WTC11 (cell line): ENCODE measurements around the gene ARPC5. TPM values are rescaled to one million over a fixed set of nuclear protein-coding genes. Genes with fewer than 3 reads are reported as not detected.

Experiments used
- ATAC-seq: fragments of 200-7000 bp; cut with Tn5 transposase; 2 replicates; pipeline ENCODE4 v1.10.0; 2021; ENCODE audit warnings: mild to moderate bottlenecking, moderate library complexity
- CTCF ChIA-PET: fragments of 300-600 bp; sonication (Branson Sonifier 250); formaldehyde crosslinking; loops from one replicate; lab custom pipeline; 2021; ENCODE audit warnings: antibody characterized with exemption; lab: Charles Lee
- POLR2A ChIA-PET: fragments of 350-600 bp; sonication (Branson Sonifier 250); formaldehyde crosslinking; loops from one replicate; lab custom pipeline; 2021; ENCODE audit warnings: antibody characterized with exemption; lab: Charles Lee
- DNase-seq: peaks from one replicate; pipeline ENCODE4 v3.0.0; 2021; ENCODE audit warnings: low spot score
- H3K27ac Mint-ChIP-seq: 2 replicates; pipeline ENCODE4 v1.8.0; 2021; ENCODE audit warnings: mixed read lengths
- H3K27me3 Mint-ChIP-seq: 2 replicates; pipeline ENCODE4 v1.8.0; 2021; ENCODE audit warnings: low read depth, mild to moderate bottlenecking, moderate library complexity, mixed read lengths
- H3K36me3 Mint-ChIP-seq: 2 replicates; pipeline ENCODE4 v1.8.0; 2021; ENCODE audit warnings: mixed read lengths
- H3K4me1 Mint-ChIP-seq: 2 replicates; pipeline ENCODE4 v1.8.0; 2022; ENCODE audit warnings: mixed read lengths
- H3K4me3 Mint-ChIP-seq: 2 replicates; pipeline ENCODE4 v1.8.0; 2021; ENCODE audit warnings: mild to moderate bottlenecking, moderate library complexity, mixed read lengths
- H3K9me3 Mint-ChIP-seq: 2 replicates; pipeline ENCODE4 v1.8.0; 2021; ENCODE audit warnings: mixed read lengths
- ERG ChIP-seq: fragments of 250-450 bp; sonication (Bioruptor Pico); IDR thresholded peaks from 2 replicates; pipeline ENCODE4 v1.8.0; 2021; ENCODE audit warnings: mild to moderate bottlenecking
- ESRRA ChIP-seq: sonication (generic); formaldehyde crosslinking; IDR thresholded peaks from 2 replicates; pipeline ENCODE4 v1.8.1; 2022; ENCODE audit warnings: mild to moderate bottlenecking, missing genetic modification reagents, borderline replicate concordance
- IRF2 ChIP-seq: sonication (generic); formaldehyde crosslinking; IDR thresholded peaks from 2 replicates; pipeline ENCODE4 v1.8.0; 2022; ENCODE audit warnings: low read depth, missing genetic modification reagents, borderline replicate concordance
- JAZF1 ChIP-seq: fragments of 250-450 bp; sonication (Bioruptor Pico); IDR thresholded peaks from 2 replicates; pipeline ENCODE4 v1.9.0; 2021; ENCODE audit warnings: moderate library complexity, mild to moderate bottlenecking, inconsistent platforms
- MAX ChIP-seq: sonication (generic); formaldehyde crosslinking; IDR thresholded peaks from 2 replicates; pipeline ENCODE4 v1.8.0; 2022; ENCODE audit warnings: mild to moderate bottlenecking, missing genetic modification reagents
- MXD4 ChIP-seq: fragments of 250-450 bp; sonication (Bioruptor Pico); IDR thresholded peaks from 2 replicates; pipeline ENCODE4 v1.8.0; 2021; ENCODE audit warnings: mild to moderate bottlenecking, moderate library complexity, borderline replicate concordance
- MYBL2 ChIP-seq: sonication (generic); formaldehyde crosslinking; IDR thresholded peaks from 2 replicates; pipeline ENCODE4 v1.8.1; 2023; ENCODE audit warnings: mild to moderate bottlenecking, moderate library complexity, missing genetic modification reagents
- NR1H2 ChIP-seq: sonication (generic); formaldehyde crosslinking; IDR thresholded peaks from 2 replicates; pipeline ENCODE4 v1.9.0; 2021; ENCODE audit warnings: mild to moderate bottlenecking, moderate library complexity, missing genetic modification reagents
- ZBTB21 ChIP-seq: sonication (generic); formaldehyde crosslinking; IDR thresholded peaks from 2 replicates; pipeline ENCODE4 v1.8.1; 2023; ENCODE audit warnings: mild to moderate bottlenecking, missing genetic modification reagents, borderline replicate concordance
- ZNF219 ChIP-seq: sonication (generic); formaldehyde crosslinking; IDR thresholded peaks from 2 replicates; pipeline ENCODE4 v1.8.0; 2023; ENCODE audit warnings: missing genetic modification reagents, mild to moderate bottlenecking, borderline replicate concordance
- ZNF263 ChIP-seq: sonication (generic); formaldehyde crosslinking; IDR thresholded peaks from 2 replicates; pipeline ENCODE4 v1.8.1; 2022; ENCODE audit warnings: low read depth, mild to moderate bottlenecking, moderate library complexity, missing genetic modification reagents
- ZNF281 ChIP-seq: sonication (generic); formaldehyde crosslinking; IDR thresholded peaks from 2 replicates; pipeline ENCODE4 v1.8.0; 2023; ENCODE audit warnings: mild to moderate bottlenecking, missing genetic modification reagents
- ZNF423 ChIP-seq: fragments of 250-450 bp; sonication (Bioruptor Pico); IDR thresholded peaks from 2 replicates; pipeline ENCODE4 v2.1.2; 2022; ENCODE audit warnings: mild to moderate bottlenecking, moderate library complexity
- ZNF671 ChIP-seq: fragments of 250-450 bp; sonication (Bioruptor Pico); IDR thresholded peaks from 2 replicates; pipeline ENCODE4 v1.8.0; 2021; ENCODE audit warnings: mild to moderate bottlenecking
- total RNA-seq: library from RNA; stranded (reverse); gene quantifications from 3 replicates; pipeline ENCODE4 v1.2.3, GENCODE V29; 2021
- TF ChIP-seq, protein P1 (sequence below): sonication (generic); formaldehyde crosslinking; IDR thresholded peaks from 2 replicates; pipeline ENCODE4 v1.8.1; 2023; ENCODE audit warnings: mild to moderate bottlenecking, missing genetic modification reagents, borderline replicate concordance
- TF ChIP-seq, protein P2 (sequence below): sonication (generic); formaldehyde crosslinking; IDR thresholded peaks from 2 replicates; pipeline ENCODE4 v1.8.1; 2022; ENCODE audit warnings: low read depth, missing genetic modification reagents, borderline replicate concordance
- TF ChIP-seq, protein P3 (sequence below): sonication (generic); formaldehyde crosslinking; IDR thresholded peaks from 2 replicates; pipeline ENCODE4 v1.8.1; 2023; ENCODE audit warnings: mild to moderate bottlenecking, missing genetic modification reagents

ARPC5 gene
- total RNA-seq, 1 experiment from 2014 or later: 51.7 TPM

- H3K27me3 Mint-ChIP-seq: no peaks in the 10 kb centered on the region; the same call in 1 of the 2 replicates
- H3K36me3 Mint-ChIP-seq: no peaks in the 10 kb centered on the region
- no peaks in the 10 kb centered on the region for H3K4me1 Mint-ChIP-seq
- ChIA-PET POLR2A (no interaction called here), CTCF (interaction anchor here (0.9 kb wide), 1 partner anchor 22 kb away, joined by 3 read pairs; no protein-coding TSS in a partner anchor)
- ATAC-seq (no peak), DNase-seq (no peak)
- H3K4me3 Mint-ChIP-seq: no peak overlapping the region
- no peak for TF ChIP-seq ZNF281 (CRISPR knock-in tag)
- no peak for TF ChIP-seq MYBL2 (CRISPR knock-in tag)
- TF ChIP-seq ZNF671 (CRISPR knock-in tag): no peak
- TF ChIP-seq, protein P1, sequence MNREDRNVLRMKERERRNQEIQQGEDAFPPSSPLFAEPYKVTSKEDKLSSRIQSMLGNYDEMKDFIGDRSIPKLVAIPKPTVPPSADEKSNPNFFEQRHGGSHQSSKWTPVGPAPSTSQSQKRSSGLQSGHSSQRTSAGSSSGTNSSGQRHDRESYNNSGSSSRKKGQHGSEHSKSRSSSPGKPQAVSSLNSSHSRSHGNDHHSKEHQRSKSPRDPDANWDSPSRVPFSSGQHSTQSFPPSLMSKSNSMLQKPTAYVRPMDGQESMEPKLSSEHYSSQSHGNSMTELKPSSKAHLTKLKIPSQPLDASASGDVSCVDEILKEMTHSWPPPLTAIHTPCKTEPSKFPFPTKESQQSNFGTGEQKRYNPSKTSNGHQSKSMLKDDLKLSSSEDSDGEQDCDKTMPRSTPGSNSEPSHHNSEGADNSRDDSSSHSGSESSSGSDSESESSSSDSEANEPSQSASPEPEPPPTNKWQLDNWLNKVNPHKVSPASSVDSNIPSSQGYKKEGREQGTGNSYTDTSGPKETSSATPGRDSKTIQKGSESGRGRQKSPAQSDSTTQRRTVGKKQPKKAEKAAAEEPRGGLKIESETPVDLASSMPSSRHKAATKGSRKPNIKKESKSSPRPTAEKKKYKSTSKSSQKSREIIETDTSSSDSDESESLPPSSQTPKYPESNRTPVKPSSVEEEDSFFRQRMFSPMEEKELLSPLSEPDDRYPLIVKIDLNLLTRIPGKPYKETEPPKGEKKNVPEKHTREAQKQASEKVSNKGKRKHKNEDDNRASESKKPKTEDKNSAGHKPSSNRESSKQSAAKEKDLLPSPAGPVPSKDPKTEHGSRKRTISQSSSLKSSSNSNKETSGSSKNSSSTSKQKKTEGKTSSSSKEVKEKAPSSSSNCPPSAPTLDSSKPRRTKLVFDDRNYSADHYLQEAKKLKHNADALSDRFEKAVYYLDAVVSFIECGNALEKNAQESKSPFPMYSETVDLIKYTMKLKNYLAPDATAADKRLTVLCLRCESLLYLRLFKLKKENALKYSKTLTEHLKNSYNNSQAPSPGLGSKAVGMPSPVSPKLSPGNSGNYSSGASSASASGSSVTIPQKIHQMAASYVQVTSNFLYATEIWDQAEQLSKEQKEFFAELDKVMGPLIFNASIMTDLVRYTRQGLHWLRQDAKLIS (CRISPR knock-in tag): no peak
- TF ChIP-seq, protein P2, sequence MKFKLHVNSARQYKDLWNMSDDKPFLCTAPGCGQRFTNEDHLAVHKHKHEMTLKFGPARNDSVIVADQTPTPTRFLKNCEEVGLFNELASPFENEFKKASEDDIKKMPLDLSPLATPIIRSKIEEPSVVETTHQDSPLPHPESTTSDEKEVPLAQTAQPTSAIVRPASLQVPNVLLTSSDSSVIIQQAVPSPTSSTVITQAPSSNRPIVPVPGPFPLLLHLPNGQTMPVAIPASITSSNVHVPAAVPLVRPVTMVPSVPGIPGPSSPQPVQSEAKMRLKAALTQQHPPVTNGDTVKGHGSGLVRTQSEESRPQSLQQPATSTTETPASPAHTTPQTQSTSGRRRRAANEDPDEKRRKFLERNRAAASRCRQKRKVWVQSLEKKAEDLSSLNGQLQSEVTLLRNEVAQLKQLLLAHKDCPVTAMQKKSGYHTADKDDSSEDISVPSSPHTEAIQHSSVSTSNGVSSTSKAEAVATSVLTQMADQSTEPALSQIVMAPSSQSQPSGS (CRISPR knock-in tag): no peak
- TF ChIP-seq ERG (CRISPR knock-in tag): no peak
- no peak for TF ChIP-seq MXD4
- no peak for TF ChIP-seq IRF2 (CRISPR knock-in tag)
- no peak for TF ChIP-seq ZNF219 (CRISPR knock-in tag)
- no peak for TF ChIP-seq MAX (CRISPR knock-in tag)
- no peak for TF ChIP-seq ZNF423 (CRISPR knock-in tag)
- peak overlapping the region; percentile 41; the same call in 1 of the 2 replicates for H3K27ac Mint-ChIP-seq
- no peaks in the 10 kb centered on the region for H3K9me3 Mint-ChIP-seq
Observed at GRCh38 chr1:183604038-183604808, 31.4 kb downstream of the ARPC5 start.

DNA sequence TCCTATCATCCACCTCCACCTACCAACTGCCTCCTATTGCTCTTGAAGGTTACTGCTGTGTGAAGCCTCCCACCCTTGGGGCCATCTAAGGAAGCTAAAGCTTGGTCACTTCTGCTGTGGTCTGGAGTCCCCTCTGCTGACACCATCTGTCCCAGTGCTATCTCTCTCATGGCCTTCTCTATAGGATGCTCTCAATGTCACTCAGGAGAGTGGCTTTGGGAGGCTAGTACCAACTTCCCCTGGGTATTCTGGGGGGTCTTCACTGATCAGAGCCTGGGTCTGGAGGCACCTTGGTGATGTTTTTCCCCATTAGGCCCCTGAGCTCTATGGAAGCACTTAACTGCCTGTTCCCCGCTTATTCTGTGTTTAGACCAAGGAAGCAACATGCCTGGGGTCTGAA, 33.1 kb downstream of the ARPC5 start:
- no peaks in the 10 kb centered on the region for H3K36me3 Mint-ChIP-seq
- no peak for TF ChIP-seq ZBTB21 (CRISPR knock-in tag)
- TF ChIP-seq ZNF219 (CRISPR knock-in tag): no peak
- no peak for TF ChIP-seq ESRRA
- no peak for TF ChIP-seq NR1H2
- TF ChIP-seq, protein P3, sequence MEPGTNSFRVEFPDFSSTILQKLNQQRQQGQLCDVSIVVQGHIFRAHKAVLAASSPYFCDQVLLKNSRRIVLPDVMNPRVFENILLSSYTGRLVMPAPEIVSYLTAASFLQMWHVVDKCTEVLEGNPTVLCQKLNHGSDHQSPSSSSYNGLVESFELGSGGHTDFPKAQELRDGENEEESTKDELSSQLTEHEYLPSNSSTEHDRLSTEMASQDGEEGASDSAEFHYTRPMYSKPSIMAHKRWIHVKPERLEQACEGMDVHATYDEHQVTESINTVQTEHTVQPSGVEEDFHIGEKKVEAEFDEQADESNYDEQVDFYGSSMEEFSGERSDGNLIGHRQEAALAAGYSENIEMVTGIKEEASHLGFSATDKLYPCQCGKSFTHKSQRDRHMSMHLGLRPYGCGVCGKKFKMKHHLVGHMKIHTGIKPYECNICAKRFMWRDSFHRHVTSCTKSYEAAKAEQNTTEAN (CRISPR knock-in tag): no peak
- no peak for TF ChIP-seq ZNF263 (CRISPR knock-in tag)
- TF ChIP-seq JAZF1 (CRISPR knock-in tag): no peak
- ATAC-seq: no peak
- H3K4me3 Mint-ChIP-seq: no peak overlapping the region
- H3K9me3 Mint-ChIP-seq: no peaks in the 10 kb centered on the region
- no peaks in the 10 kb centered on the region for H3K4me1 Mint-ChIP-seq
- ChIA-PET CTCF (no interaction called here), POLR2A (interaction anchor here (0.7 kb wide), 1 partner anchor 1884 kb away, joined by 3 read pairs; no protein-coding TSS in a partner anchor)
- no peak for DNase-seq
- no peaks in the 10 kb centered on the region; the same call in 1 of the 2 replicates for H3K27me3 Mint-ChIP-seq
- no peak overlapping the region for H3K27ac Mint-ChIP-seq
